Suppressor macrophage (primary cell): ENCODE measurements around the gene LRRTM2.

Experiments
- DNase-seq, 4 experiments: peaks; one replicate each; pipeline ENCODE4 v3.0.0-alpha.2; 2020 to 2022

Gene LRRTM2

GRCh38 chr5:138883211-138883610 is 8.1 kb upstream of the LRRTM2 start:
- DNase-seq, result no peak

- DNase-seq, result no peak
Measured at GRCh38 chr5:138878437-138879235, 3.5 kb upstream of the LRRTM2 start.

DNA sequence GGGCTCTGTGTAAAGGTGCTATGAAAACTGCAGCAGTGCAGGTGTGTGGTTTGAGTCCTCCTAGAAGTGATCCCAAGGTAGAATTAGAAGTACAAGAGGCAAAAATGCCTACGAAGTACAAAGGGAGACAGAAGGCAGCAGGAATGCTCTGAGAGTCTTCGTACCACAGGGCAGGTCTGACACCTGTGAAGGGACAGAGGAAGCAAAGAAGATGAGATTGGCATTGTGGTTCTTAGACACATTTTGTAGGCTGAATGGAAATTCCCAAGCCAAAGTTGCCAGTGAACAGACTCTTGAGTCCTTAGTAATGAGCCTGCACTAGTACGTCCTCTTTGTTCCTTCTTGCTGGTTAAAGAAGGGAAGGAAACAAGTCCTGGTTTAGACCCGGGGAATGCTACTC is 1.7 kb upstream of the LRRTM2 start:
- no peak for DNase-seq

DNA sequence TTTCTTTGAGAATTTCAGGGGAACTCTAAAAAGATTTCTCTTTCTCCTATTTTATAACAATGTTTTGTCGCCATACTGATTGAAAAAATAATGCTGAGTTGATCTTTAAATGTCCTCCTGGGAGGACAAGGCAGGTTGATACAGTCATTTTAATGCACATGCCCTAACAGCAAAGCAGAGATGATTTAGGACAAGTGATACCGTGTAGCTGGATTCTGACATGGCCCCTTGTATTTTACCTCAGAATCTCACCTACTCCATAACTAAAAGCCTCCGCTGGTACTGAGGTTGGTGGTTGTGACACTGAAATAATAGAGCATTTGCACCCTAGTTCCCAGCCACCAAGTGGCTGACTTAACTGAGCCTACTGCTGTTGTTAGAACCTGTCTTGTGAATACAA is 811 bp upstream of the LRRTM2 start:
- DNase-seq, result no peak

DNA sequence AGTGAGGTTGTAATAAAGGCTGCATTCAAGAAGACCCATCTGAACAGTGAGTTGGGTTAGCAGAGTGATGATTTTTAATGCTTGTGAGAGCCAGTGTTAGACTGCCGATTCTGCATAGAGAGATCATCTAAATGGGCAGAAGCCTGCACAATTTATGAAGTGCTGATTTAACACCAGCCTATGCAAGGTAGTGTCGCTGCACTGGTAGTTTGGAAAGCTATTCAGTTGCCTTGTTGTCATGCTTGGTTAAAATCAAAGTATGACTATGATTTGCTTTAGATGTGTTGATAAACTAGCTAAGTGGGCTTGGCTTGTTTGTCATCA is 379 bp upstream of the LRRTM2 start:
- no peak for DNase-seq

DNA sequence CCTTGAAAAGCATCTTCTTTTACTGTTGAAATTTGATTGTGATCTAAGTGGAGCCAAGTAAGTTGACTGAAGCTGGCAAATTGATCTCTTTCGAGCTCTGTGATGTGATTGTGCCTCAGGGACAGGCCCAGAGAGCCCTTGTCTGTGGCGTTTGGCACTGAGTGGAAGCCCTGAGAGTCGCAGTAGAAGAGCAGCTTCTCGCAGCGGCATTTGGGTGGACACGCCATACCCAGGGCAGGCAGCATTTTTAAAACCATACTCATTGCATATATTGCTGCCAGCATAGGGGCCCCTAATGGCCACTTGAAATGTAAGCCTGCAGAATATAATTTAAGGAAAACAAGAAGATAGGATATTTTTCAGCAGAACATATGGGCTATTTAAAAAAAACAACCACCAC is 894 bp downstream of the LRRTM2 start:
- DNase-seq, result no peak

DNA sequence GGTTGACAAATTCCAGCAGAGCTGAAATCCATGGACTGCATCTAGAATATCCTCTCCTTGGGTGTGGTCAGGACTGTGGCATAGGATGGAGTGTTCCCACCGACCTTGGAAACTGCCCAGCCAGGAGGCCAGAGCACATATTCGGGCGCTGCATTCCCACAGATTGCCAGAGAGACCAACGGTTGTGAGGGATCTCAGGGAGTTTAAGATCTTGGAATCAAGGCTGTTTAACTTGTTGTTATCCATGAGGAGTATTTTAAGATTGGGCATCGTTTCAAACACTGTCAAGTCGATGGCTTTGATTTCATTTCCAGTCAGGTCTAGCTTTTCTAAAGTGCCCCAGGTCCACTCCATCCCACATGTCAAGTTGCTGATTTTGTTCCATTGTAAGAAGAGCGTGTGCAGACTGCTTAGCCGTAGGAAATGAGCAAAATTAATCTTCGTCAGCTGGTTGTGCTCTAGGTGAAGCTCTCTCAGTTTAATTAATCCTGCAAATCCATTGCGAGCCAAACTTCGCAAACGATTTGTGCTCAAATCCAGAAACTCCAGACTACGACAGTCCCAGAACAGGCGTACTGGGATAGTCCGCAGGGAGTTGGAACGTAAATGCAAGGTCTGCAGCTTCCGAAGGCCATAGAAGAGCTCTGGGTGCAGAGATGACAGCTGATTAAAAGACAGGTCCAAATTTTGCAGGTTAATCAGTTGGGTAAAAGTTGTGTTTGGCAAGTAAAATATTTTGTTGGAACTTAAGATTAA is 1.5 kb downstream of the LRRTM2 start:
- no peak for DNase-seq

- DNase-seq, result no peak
Measured at GRCh38 chr5:138872841-138873465, 2.2 kb downstream of the LRRTM2 start.

DNA sequence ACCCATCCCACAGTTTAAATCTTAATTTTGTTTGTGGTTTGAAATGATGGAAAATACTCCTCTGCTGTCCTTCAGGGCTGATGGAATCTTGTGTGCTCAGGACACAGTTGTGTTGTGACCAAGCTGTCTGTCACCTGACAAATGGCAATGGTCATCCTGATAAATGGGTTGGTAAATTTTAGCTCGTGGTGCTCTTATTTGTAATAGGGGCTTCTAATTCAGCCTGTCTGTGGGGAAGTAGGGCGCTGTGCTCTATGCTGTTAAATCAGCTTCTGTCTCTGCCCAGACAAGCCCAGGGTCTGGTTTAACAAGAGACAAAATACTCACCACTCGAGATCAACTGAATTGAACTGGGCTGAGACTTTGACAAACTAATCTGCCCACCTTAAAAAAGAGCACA is 4.5 kb downstream of the LRRTM2 start:
- DNase-seq, result no peak

GRCh38 chr5:138869763-138870500 is 5.2 kb downstream of the LRRTM2 start:
- DNase-seq, result no peak

DNA sequence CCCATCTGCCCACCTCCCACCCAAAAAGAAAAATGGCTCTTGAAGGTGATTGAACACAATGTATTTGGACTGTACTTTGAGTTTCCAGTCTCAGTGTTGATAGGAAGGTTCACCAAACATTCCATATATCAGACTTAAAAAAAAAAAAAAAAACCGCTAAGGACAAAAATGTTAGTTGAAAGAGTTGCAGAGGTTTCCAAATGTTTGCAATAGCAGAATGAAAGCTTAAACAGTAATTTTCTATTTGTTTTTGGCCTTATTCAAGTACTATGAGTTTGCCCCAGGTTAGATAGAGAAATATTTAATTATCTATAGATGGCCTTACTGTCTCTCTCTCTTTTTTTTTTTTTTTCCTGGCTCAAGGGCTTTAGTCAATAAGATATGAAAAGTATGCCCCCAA is 6.1 kb downstream of the LRRTM2 start:
- no peak for DNase-seq

GRCh38 chr5:138867011-138867410 is 8.1 kb downstream of the LRRTM2 start:
- DNase-seq, result no peak

GRCh38 chr5:138853132-138853531 is 22.0 kb downstream of the LRRTM2 start:
- DNase-seq, result no peak

- DNase-seq, result no peak
Measured at GRCh38 chr5:138850865-138851435, 24.2 kb downstream of the LRRTM2 start.

DNA sequence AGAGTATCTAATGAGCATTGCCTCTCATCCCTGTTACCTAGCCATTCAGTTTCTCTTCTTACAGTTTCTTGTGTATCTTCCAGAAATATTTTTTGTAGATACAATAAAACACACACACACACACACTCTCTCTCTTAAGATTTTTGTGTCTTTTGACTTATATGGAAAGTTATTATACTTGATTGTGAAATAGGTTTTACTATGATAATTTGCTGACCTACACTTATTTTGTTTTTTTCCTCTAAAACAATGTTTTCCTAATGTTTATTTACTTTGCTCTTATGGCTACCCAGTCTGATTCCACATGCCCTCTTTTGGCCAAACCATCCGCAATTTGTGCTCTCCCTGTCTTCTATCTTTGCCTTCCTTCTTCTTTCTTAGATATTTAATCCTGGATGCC is 25.3 kb downstream of the LRRTM2 start:
- no peak for DNase-seq

DNA sequence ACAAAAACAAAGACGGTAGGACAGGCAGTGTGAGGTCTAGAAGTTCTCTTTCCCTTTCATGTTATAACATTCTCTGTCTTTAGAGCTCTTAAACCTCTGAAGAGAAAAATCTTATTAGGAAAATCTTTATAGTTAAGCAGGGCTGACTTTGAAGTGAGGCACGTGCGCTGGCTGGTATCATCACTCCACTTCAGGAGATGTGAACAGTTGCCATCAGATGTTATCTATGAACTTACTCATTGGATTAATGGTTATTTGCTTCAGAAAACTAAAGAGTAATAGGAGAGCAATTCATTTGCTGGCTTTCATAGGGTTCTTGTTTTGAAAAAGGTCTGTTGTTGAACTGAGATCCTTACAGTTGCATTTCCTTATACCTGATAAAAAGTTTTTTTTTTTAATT is 25.7 kb downstream of the LRRTM2 start:
- no peak for DNase-seq

GRCh38 chr5:138844812-138845513 is 30.2 kb downstream of the LRRTM2 start:
- no peak for DNase-seq

GRCh38 chr5:138844125-138844461 is 31.0 kb downstream of the LRRTM2 start:
- DNase-seq, result no peak

DNA sequence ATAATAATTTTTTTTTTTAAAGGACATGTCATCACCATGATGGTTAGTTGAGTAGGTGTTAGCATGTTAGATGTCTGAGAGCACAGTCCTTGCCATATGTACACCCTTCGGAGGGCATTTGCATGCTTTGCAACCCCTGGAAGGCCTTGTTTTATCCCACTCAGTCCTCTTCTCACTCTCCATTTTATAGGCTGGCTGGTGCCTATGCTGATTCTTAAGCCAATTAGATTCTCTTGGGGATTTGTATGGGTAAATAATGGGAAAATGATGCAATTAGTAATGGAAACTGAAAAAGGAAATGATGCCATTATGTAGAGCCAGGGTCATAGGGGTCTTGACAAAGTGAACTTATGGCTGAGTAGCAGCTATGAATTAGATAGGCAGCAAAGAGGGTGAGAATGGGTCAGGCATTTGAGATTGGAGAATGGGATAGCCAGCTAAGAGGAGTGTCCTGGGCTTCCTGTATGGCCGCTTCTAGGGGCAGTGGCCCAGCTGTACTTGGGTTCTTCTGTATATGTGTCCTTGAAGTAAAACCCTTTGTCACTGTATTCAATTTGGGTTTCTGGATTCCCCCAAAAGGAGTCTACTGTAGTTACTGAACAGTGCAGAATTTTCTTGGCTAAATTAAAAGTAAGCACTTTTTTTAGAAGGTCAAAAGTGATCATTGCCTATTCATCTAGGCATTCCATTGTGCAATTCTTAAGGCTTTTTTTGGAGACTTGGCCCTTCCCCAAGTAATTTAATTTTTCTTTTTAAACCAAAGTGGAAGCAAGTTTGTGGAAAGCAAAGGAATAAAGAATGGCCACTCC is 31.6 kb downstream of the LRRTM2 start:
- DNase-seq, result no peak

DNA sequence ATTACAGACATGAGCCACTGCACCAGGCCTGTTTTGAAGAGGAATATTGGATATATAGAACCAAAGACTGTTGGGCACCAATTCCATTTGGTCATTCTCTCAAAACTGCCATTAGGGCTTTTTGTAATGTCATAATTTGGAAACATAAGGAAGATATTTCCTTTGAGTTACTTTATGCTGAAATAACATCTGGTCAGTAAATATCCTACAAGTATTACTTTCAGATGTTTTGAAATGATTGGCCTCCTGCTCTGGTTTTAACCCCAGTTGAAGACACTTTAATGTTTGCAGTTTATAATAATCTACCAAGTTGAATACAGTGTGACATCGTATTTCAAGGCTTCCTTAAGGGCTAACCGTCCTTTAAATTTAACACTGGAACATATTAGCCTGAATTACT is 33.6 kb downstream of the LRRTM2 start:
- DNase-seq, result no peak

GRCh38 chr5:138840103-138840502 is 35.0 kb downstream of the LRRTM2 start:
- no peak for DNase-seq
